Frontal cortex (tissue), 4 donors: ENCODE results near the gene ANKRD44. TPM values are rescaled to one million over a fixed set of nuclear protein-coding genes. Genes with fewer than 3 reads are reported as not detected.

Experiments
- DNase-seq, 2 donors: peaks; one replicate each; pipeline ENCODE4 v3.0.0; 2012; ENCODE audit warnings: low spot score in 2 of 2
- FAIRE-seq: peaks from 2 replicates; lab custom pipeline; 2012; peaks lifted over from hg19 to GRCh38; lab: Jason Lieb, UNC
- total RNA-seq: library from RNA; depleted of rRNA; stranded (reverse); fragments of >200 nt; gene quantifications from one replicate; pipeline ENCODE4 v1.2.3, GENCODE V29; 2014
- donor health status: control.
- donor health status: control.
- donor health status: control.

ANKRD44 gene
- total RNA-seq, 1 donor from 2014 or later, result 101 TPM

DNA sequence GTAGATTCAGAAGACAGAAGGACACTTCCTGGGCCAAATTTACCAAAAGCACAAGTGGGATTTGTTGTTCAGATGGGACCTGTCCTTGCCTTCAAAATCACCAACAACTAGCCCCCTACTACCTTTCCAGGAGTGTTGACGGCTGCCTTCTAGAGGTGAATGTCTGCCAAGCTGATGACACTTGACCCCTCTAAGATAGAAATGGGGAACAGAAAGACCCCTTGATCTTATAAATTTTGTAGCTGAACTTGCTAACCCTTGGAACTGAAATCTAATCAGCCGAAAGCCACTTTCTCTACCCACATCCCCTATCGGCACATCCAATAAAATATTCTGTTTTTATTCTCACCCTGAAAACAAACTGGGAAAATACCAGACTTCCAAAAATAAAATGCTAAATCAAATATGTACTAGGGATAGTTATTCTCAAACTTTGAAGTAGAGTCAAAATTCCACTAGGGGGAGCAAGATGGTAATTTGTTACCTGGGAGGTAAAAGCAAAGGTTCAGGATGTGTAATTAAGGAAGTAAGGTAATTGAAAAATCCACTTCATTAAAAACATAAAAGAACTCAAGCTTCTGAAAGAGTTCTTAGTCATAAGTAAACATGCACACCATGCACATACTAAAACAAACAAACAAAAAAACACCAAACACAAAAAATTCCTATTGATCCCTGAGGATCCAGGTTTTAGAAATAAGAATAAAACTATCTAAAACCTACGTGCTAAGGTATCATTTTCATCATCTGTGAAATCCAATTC is 119.2 kb downstream of the ANKRD44 start:
- peak in 1 of 2 donors; percentile 39 for DNase-seq
- peak; percentile 95 for FAIRE-seq

DNA sequence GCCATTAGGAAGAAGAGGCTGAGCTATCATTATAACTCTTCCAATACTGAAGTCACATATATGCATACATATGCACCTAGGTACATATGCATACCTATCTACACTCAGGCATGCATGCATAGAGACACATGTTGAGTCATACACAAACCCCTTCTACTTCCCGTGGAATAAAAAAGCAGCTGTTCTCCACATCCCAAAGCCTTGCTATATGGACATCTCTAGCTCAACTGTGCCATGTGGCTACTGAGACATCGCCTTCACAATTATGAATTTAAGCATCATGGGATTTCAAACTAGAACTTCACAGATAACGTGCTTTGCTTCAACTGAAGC is 120.5 kb downstream of the ANKRD44 start:
- FAIRE-seq, result no peak
- DNase-seq, result no peak

DNA sequence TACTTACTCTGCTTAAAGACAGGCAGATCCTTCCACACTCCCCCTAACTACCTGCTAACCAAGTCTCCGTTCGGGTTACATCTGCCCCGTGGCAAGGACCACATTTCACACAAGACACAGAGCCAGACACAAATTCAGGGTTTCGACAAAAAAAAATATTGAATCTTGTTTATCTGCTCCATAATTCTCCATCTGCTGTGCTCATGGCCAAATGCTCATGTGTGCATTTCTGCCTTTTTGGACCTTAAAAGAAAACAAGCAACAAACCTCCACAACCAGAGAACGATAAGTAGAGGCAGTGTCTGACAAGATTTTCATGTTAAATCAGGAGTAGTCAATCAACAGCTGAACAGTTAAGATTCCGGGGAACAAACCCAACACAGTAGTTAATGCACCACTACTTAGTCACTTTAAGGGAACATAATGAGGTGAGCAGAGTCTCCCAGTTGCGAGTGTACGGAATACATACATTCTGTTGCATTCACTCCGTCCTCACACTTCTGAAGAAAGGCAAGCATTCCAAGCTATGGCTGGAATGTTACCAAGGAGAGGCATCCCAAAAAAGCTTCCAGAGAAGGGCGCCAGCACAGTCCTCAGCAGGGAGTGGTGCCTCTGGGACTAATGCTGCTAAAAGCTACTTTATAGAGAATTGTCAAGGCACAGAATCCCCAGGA is 121.0 kb downstream of the ANKRD44 start:
- DNase-seq (no peak), FAIRE-seq (no peak)

DNA sequence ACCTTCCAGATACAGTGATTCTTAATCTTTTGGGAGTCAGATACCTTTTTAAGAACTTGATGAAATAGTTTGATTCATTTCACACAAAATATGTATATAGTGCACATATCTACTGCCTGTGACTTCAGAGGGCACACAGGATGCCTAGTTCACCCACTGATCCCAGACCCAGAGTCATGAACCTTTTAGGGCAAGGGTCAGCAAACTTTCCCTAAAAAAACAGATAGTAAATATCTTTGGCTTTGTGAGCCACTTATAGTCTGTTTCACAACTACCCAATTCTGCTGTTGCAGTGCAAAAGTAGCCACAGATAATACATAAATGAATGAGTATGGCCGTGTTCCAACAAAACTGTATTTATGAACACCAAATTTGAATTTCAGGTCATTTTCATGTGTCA is 124.9 kb downstream of the ANKRD44 start:
- FAIRE-seq (no peak), DNase-seq (no peak)

DNA sequence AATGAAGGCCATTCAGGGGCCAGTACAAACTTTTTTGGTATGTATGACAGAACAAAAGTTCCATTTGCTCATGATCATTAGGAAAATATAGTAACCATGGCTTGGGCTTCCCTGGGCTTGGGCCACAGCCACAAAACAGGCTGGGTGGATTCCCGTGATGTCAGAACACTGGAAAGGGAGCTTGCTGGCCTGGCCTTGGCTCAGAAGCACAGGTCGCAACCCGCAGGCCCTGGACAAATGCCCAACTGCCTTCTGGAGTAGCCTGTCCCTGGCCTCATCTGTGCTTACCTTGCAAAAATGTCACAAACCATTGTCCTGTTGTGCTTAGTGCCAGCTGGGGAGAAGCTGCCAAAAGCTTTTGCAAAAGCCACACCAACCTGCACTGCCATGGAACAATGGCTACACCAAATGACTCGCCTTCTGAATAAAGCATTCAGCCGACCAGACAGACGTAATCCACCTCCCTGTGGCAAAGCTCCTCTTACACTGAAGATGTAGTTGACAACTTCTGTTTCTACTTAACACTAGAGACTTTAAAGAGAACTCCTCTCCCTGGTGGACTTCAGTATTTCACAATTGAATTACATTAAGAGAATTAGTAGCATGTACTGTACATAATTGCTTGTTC is 125.5 kb downstream of the ANKRD44 start:
- no peak for FAIRE-seq
- DNase-seq, result no peak

DNA sequence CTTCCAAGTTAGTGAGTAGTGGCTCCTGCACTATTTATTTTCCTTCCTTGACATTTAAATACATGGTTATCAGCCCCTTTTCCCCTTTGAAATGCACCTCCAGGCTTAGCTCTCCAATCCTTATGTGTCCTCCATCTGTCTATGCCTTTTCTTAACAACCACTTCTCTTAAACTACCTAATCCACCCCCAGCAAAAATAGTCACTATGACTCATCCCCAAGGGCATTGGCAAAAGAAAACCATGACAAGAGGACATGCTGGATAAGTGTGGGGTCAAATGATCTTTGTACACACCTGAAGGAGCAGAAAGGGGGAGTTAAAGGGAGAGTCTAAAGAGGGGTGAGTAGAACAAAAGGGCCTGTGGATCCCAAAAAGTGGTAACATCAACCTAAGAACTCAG is 127.2 kb downstream of the ANKRD44 start:
- FAIRE-seq, result no peak
- DNase-seq, result no peak

DNA sequence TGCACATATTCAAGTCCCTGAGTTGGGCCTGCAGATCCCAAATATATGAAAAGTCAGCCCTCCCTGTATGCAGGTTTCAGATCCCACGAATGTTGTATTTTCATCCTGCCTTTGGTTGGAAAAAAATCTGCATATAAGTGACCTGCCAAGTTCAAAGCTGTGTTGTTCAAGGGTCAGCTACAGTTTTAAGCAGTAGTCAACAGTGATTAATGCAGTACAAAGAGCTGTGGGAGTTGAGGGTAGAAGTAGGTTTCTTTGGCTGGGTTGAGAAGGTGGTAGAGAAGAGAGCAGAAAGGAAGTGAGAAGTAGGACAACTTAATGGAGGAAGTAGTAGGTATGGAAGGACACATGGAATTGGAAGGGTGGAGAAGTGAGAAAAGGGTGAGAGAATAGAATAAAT is 127.9 kb downstream of the ANKRD44 start:
- no peak for FAIRE-seq
- DNase-seq, result no peak

DNA sequence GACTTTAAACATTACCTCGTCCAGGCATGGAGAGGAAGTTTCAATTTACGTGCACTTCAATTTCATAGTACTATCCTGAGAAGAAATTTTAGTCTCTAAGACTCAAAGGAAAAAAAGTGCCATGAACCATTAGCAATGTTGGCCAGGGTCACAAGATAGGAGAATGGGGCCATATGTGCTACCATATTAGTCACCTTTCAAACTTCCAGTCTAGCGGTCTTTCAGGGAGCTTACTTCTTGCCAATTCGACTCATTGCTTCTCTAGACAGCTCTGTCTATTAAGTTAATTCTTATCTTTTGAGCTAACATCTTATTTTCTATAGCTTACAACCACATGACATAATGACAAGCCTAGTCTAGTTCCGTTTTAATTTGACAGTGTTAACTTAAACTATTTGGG is 129.1 kb downstream of the ANKRD44 start:
- DNase-seq, result no peak
- FAIRE-seq, result no peak

DNA sequence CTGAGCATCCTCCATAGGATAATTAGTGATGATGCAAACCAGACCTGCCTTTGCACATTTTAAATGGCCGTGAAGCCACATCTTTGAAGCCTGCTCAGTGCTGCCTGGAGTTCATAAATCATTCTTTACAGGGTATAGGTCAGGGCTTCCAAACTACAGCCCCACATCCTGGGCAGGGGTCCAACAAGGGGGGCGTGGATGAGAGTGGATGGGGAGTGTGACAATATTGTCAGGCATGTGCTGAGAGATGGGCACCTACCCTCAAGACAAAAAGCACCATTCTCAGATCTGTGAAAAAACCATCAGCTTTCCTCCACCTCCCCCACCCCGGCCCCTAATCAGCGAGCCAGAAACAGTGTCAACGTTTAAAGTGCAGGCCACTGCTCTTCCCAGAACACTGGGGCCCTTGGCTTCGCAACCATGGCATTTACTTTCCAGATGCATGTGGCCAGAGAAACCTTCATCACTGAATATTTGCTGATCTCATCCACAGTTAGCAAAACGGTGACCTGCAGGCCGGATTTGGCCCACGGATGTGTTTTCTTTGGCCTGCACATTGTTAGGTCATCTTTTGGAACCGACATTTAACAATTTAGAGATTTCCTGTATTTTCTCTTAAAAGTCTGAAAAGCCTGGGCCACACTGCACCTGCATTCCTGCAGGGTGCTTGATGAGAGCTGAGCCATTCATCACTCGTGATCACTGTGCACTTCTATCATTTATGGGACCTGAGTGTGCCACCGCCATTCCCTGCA is 130.7 kb downstream of the ANKRD44 start:
- DNase-seq (no peak), FAIRE-seq (no peak)

DNA sequence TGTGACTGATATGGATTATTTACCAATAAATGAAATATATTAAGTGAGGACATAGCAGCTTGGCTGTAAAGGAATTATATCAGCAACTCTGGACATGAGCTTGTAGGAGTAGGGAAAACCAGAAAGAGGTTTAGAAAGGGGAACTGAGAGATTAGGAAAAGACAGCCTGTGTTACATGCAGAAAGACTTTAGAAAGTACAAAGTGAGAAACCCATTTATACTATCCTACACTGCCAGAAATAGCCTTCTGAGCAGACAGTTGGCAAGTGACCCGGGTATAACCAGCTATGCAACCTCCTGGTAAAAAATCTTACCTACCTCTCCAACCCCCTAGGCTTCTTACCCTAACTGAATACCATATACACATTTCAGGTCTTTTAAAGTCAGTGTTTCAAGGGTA is 134.1 kb downstream of the ANKRD44 start:
- DNase-seq (no peak), FAIRE-seq (no peak)

DNA sequence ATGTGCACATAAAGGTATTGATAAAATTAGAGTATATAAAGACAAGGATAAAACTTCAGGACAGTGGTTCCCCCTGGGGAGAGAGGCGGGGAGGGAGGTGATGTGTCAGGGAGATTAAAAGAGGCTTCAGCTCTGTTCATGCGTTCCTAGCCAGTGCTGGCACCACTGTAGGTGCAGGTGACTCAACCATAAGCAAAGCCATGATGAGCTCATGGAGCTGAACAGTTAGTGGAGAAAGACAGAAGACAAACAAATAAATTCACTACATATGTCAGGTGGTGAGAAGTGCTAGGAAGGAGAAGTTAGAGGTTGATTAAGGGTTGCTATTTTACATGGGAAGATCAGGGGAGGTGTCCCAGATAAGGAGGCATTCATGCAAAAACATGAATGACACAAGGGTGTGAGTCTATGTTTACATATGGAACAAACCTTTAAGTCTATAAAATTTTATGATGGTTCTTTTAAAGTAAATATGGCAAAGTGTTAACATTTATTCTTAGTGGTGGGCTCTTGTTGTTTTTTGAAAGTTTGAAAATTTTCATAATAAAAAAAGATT is 136.0 kb downstream of the ANKRD44 start:
- no peak for FAIRE-seq

DNA sequence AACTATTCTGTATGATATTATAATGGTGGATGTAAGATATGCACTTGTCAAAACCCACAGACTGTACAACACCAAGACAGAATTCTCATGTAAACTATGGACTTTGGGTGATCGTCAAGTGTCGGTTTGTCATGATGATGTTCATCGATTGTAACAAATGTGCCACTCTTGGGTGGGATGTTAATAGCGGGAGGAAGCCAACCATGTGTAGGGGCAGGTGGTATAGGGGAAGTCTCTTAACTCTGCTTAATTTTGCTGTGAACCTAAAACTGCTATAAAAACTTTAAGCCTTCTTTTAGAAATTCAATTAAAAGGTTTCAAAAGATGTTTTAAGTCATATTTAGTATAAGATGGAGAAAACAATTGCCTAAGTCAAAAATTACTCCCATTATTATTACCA is 139.0 kb downstream of the ANKRD44 start:
- DNase-seq, result no peak
- no peak for FAIRE-seq

More for the DNA sequence above, 136.0 kb downstream of the ANKRD44 start:
- DNase-seq, result no peak

DNA sequence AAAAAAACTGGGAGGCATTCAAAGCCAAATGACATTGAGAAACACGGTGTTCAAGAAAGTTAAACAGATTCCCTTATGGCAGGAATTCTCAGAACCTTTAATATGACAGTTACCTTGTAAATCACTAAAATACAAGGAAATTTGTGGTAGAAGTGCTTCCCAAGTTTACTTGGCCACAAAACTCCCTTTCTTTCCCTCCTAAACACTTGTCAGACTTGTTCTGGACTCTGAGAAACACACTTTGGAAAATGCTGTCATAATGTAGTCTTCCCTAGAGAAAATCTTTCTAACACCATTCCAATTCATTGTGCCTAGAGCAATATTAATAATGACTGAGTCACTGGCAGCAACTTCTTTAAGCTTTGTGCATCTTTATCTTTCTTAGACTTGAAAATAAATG is 140.4 kb downstream of the ANKRD44 start:
- FAIRE-seq (no peak), DNase-seq (no peak)

DNA sequence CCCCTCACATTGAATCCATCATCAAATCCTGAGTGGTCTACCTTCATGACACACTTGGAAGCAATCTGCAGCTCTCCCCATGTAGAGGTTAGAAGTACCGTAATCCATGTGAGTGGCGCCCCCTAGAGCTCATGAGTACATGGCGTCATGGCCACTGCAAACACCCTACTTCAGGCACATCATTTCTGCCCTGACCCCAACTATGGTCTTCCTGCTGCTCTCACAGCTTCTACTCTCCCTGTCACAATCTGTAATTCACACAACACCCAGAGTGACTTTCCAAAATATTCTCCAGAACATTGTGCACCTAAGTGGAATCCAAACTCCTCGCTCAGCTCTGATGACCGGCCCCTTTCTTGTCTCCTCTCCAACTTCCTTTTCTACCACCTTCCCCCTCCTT is 141.9 kb downstream of the ANKRD44 start:
- peak; percentile 37 to 46 for DNase-seq
- FAIRE-seq, result no peak

DNA sequence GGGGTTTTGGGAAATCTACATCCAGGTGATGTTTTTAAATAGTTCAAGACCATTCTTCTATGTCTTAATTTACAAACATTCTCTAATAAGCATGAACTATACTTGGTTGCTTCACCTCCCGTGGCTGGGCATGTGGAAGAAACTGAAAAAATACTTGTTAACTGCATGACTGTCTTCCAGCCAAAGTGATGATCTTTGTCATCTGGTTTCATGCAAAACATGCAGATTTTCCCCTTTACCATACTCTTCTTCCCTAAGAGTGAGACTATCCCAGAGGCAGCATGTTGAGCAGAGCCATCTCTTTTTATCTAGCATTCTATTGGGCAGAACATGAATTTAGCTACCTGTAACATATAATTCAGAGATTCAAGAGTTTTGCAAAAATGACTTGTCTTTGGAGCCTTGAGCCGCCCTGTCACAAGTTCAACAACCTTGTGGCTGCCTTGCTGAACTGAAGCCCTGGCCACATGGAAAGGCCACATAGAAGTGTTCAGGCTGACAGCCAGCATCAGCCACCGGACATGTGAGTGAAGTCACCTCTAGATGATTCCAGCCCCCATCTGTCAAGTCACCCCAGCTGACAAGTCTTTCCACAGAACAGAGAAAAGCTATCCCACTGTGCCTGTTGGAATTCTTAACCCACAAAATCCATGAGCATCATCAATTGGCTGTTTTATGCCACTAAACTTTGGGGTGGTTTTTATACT is 142.8 kb downstream of the ANKRD44 start:
- FAIRE-seq (no peak), DNase-seq (no peak)

DNA sequence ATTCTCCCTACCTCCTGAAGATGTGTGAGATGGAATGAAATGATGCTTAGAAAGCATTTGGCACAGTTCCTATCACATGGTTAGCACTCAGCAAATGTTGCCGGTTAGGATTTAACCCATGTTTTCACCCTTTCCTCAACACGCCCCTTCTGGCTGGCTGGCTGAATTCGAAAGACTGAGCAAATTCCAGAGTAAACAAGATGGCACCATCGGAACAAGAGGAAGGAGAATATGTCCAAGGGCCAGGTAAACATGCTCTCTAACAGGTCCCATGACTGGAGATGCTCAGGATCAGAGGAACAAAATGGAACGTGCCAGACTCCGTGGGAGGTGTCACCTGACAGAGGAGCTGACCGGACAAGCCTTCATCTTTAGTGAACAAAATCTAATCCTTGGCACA is 145.6 kb downstream of the ANKRD44 start:
- DNase-seq (no peak), FAIRE-seq (no peak)

DNA sequence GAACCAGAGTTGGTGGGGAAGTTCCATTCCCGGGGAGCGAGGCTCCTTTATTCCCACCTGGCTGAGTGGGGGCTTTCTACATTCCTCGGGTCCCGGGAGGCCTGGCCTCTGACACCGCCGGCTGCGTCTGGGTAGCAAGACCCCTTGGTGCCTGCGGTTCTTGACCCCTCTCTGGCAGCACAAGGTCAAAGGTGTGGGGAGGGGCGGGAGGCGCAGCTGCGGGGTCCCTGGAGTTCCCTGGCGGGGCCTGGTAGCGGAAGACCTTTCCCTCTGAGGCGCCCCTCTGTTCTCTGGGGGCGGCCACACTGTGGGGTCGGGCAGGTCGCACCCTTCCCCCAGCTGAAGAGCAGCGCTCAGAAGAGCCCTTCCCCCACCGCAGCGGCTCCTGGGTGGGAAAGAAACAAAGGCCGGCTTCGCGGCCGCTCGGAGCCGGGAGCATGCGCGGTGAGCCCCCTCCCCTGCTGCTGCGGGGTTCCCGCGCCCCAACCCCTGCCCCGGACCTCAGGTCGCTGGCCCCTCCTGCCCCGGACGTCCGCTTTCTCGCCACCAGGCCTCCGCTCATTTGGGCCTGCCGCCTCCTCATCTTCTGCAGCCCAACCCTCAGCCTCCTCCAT is 146.3 kb downstream of the ANKRD44 start:
- DNase-seq (peak; percentile 33 to 51), FAIRE-seq (no peak)

DNA sequence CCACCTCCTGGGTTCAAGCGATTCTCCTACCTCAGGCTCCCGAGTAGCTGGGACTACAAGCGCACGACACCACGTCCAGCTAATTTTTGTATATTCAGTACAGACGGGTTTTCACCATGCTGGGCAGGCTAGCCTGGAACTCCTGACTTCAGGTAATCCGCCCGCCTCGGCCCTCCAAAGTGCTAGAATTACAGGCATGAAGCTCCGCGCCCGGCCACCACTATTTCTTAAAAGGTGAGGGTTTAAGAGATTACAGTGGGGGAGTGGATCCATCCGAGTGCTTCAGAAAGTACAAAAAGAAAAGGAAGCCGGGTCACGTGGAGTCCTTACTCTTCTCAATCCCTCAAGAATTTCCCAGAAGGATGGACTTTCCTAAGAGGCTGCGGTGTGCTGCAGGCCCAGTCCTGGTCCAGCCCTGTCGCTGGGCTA is 146.9 kb downstream of the ANKRD44 start:
- no peak for DNase-seq

DNA sequence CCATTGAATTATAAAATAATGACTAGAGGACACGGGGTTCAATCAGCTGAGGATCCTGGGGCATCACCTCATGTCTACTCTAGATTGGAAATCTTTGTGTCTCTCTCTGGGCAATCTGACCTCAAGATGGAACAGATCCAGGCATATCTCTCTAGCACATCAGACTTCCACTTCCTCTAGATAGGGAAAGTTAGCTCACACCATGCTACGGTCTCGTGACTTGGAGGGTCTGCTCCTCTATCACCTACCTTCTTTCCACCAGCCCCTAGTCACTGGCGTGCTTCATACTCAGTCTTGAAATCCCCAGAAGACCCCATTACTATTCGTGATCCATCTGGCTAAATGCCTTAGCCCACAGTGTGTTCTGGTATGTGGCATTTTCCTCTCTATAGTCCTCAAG is 148.8 kb downstream of the ANKRD44 start:
- FAIRE-seq, result no peak

More for the DNA sequence above, 146.9 kb downstream of the ANKRD44 start:
- no peak for FAIRE-seq

More for the DNA sequence above, 148.8 kb downstream of the ANKRD44 start:
- DNase-seq, result no peak
